PC-3 (cell line): ENCODE measurements around the gene GP2. TPM values are rescaled to one million over a fixed set of nuclear protein-coding genes. Genes with fewer than 3 reads are reported as not detected.

Experiments used
- ATAC-seq: fragments of 200-7000 bp; cut with Tn5 transposase; 2 replicates; pipeline ENCODE4 v1.9.1; 2020; ENCODE audit warnings: mild to moderate bottlenecking, moderate library complexity
- BruUV-seq: library from RNA; stranded (reverse); fragments of 400-500 nt; replicated peaks from 2 replicates; lab custom pipeline; 2021; lab: Mats Ljungman, UMichigan
- CTCF ChIA-PET: fragments of 300-600 bp; sonication (Branson Sonifier 250); formaldehyde crosslinking; loops from one replicate; lab custom pipeline; 2022; ENCODE audit warnings: antibody characterized with exemption; lab: Charles Lee
- POLR2A ChIA-PET: fragments of 300-600 bp; sonication (Branson Sonifier 250); formaldehyde crosslinking; loops from one replicate; lab custom pipeline; 2022; ENCODE audit warnings: antibody characterized with exemption; ENCODE audit not compliant: unreplicated experiment; lab: Charles Lee
- DNase-seq: peaks from one replicate; pipeline ENCODE4 v3.0.0-alpha.2; 2015
- H2AFZ ChIP-seq: fragments of 300-600 bp; sonication (generic); 2 replicates; pipeline ENCODE4 v1.6.0; 2016; ENCODE audit warnings: antibody characterized with exemption, low read length
- H3F3A ChIP-seq: fragments of 300-600 bp; sonication (generic); one replicate; pipeline ENCODE4 v1.6.0; 2017; ENCODE audit warnings: antibody characterized with exemption, low read length, control low read depth, mild to moderate bottlenecking; ENCODE audit not compliant: unreplicated experiment
- H3K27ac ChIP-seq: fragments of 300-600 bp; sonication (generic); 2 replicates; pipeline ENCODE4 v1.5.1; 2016; ENCODE audit warnings: mild to moderate bottlenecking, low read length
- H3K27me3 ChIP-seq: fragments of 300-600 bp; sonication (generic); 2 replicates; pipeline ENCODE4 v1.6.1; 2016; ENCODE audit warnings: low read length, mixed read lengths
- H3K36me3 ChIP-seq: fragments of 300-600 bp; sonication (generic); 2 replicates; pipeline ENCODE4 v1.6.1; 2016; ENCODE audit warnings: low read depth, mixed run types, low read length, mixed read lengths
- H3K4me1 ChIP-seq: fragments of 300-600 bp; sonication (generic); 2 replicates; pipeline ENCODE4 v1.5.1; 2016; ENCODE audit warnings: low read length; ENCODE audit not compliant: insufficient read depth
- H3K4me2 ChIP-seq: fragments of 300-600 bp; sonication (generic); 2 replicates; pipeline ENCODE4 v1.6.0; 2016; ENCODE audit warnings: low read length
- H3K4me3 ChIP-seq: fragments of 300-600 bp; sonication (generic); 2 replicates; pipeline ENCODE4 v1.5.1; 2016; ENCODE audit warnings: mild to moderate bottlenecking, low read length, mixed read lengths
- H3K79me2 ChIP-seq: fragments of 300-600 bp; sonication (generic); 2 replicates; pipeline ENCODE4 v1.6.1; 2017; ENCODE audit warnings: low read length, mixed read lengths
- H3K9ac ChIP-seq: fragments of 300-600 bp; sonication (generic); 2 replicates; pipeline ENCODE4 v1.6.0; 2016; ENCODE audit warnings: mild to moderate bottlenecking, low read length
- H3K9me2 ChIP-seq: fragments of 300-600 bp; sonication (generic); replicated peaks from 2 replicates; pipeline ENCODE4 v1.6.1; 2016; ENCODE audit warnings: mixed run types, low read length, mixed read lengths
- H3K9me3 ChIP-seq: fragments of 300-600 bp; sonication (generic); 2 replicates; pipeline ENCODE4 v1.6.1; 2016; ENCODE audit warnings: low read length, mixed read lengths
- H4K20me1 ChIP-seq: fragments of 300-600 bp; sonication (generic); 2 replicates; pipeline ENCODE4 v1.6.1; 2016; ENCODE audit warnings: low read length, mixed read lengths
- CTCF ChIP-seq: fragments of 300-600 bp; sonication (generic); conservative IDR thresholded peaks from 2 replicates; pipeline ENCODE4 v1.5.1; 2017; ENCODE audit warnings: antibody characterized with exemption, low read depth, mild to moderate bottlenecking, low read length
- EZH2 ChIP-seq: fragments of 300-600 bp; sonication (generic); IDR thresholded peaks from one replicate; pipeline ENCODE4 v1.6.1; 2017; ENCODE audit warnings: antibody characterized with exemption, mild to moderate bottlenecking, low read length; ENCODE audit not compliant: unreplicated experiment
- EZH2phosphoT487 ChIP-seq: fragments of 300-600 bp; sonication (generic); IDR thresholded peaks from 2 replicates; pipeline ENCODE4 v1.6.1; 2018; ENCODE audit warnings: mild to moderate bottlenecking, antibody characterized with exemption, low read length, borderline replicate concordance
- intact Hi-C: fragments of 100-400 bp; cut with micrococcal nuclease; formaldehyde crosslinking; loops from 2 replicates; pipeline ENCODE4 v1.9.0; 2023
- total RNA-seq: library from RNA; depleted of rRNA; stranded (reverse); fragments of >200 nt; gene quantifications from 2 replicates; pipeline ENCODE4 v1.2.3, GENCODE V29; 2014

Gene GP2
- total RNA-seq, 1 experiment from 2014 or later, result not detected

- Histone ChIP-seq H3K4me3 (no peak overlapping the region), H2AFZ (no peak overlapping the region), H3K4me1 (no peaks in the 10 kb centered on the region), H3K9me2 (no peaks in the 10 kb centered on the region), H3K4me2 (no peak overlapping the region), H4K20me1 (no peaks in the 10 kb centered on the region), H3K27me3 (no peaks in the 10 kb centered on the region), H3K36me3 (no peaks in the 10 kb centered on the region), H3K79me2 (no peaks in the 10 kb centered on the region), H3F3A (no peaks in the 10 kb centered on the region), H3K27ac (no peak overlapping the region), H3K9ac (no peak overlapping the region), H3K9me3 (no peaks in the 10 kb centered on the region)
- TF ChIP-seq EZH2 (no peak), EZH2phosphoT487 (no peak), CTCF (no peak)
- intact Hi-C loops, result no loop called here
- ChIA-PET CTCF (no interaction called here), POLR2A (no interaction called here)
- BruUV-seq, result no TSS peak
- ATAC-seq (no peak), DNase-seq (no peak)
Observed at GRCh38 chr16:20332411-20332810, 5.1 kb upstream of the GP2 start.

GRCh38 chr16:20331635-20332034 lies 4.3 kb upstream of the GP2 start:
- no peak overlapping the region for H2AFZ ChIP-seq
- no peaks in the 10 kb centered on the region for H4K20me1 ChIP-seq
- H3K27me3 ChIP-seq, result no peaks in the 10 kb centered on the region
- DNase-seq (no peak), ATAC-seq (no peak)
- no peak overlapping the region for H3K4me3 ChIP-seq
- H3K4me2 ChIP-seq, result no peak overlapping the region
- no peak overlapping the region for H3K9ac ChIP-seq
- TF ChIP-seq EZH2, result no peak
- TF ChIP-seq CTCF, result no peak
- no peak for TF ChIP-seq EZH2phosphoT487
- POLR2A ChIA-PET, result no interaction called here
- H3F3A ChIP-seq, result no peaks in the 10 kb centered on the region
- CTCF ChIA-PET, result no interaction called here
- H3K9me3 ChIP-seq, result no peaks in the 10 kb centered on the region
- no peaks in the 10 kb centered on the region for H3K9me2 ChIP-seq
- no TSS peak for BruUV-seq
- H3K79me2 ChIP-seq, result no peaks in the 10 kb centered on the region
- no peaks in the 10 kb centered on the region for H3K36me3 ChIP-seq
- intact Hi-C loops, result no loop called here
- H3K4me1 ChIP-seq, result no peaks in the 10 kb centered on the region
- H3K27ac ChIP-seq, result no peak overlapping the region

- Histone ChIP-seq H4K20me1 (no peaks in the 10 kb centered on the region), H3F3A (no peaks in the 10 kb centered on the region), H3K9ac (no peak overlapping the region), H3K27me3 (no peaks in the 10 kb centered on the region), H3K4me2 (no peak overlapping the region), H3K27ac (no peak overlapping the region), H3K36me3 (no peaks in the 10 kb centered on the region), H3K79me2 (no peaks in the 10 kb centered on the region), H3K4me1 (no peaks in the 10 kb centered on the region), H3K4me3 (no peak overlapping the region), H2AFZ (no peak overlapping the region), H3K9me3 (no peaks in the 10 kb centered on the region), H3K9me2 (no peaks in the 10 kb centered on the region)
- ATAC-seq (no peak), DNase-seq (no peak)
- intact Hi-C loops, result no loop called here
- no TSS peak for BruUV-seq
- TF ChIP-seq EZH2 (no peak), CTCF (no peak), EZH2phosphoT487 (no peak)
- POLR2A ChIA-PET, result no interaction called here
- CTCF ChIA-PET, result no interaction called here
Observed at GRCh38 chr16:20329392-20330138, 2.3 kb upstream of the GP2 start.
